HG02798 (cell line): ENCODE results near the gene ABLIM1.
A peak's percentile ranks its signal among the peaks of the same experiment; 100 is the strongest.

Experiments
- ATAC-seq: cut with Tn5 transposase; IDR thresholded peaks from one replicate; pipeline ENCODE4 v1.9.1; 2021; ENCODE audit warnings: mild to moderate bottlenecking; ENCODE audit not compliant: unreplicated experiment, poor library complexity

The ABLIM1 gene

DNA sequence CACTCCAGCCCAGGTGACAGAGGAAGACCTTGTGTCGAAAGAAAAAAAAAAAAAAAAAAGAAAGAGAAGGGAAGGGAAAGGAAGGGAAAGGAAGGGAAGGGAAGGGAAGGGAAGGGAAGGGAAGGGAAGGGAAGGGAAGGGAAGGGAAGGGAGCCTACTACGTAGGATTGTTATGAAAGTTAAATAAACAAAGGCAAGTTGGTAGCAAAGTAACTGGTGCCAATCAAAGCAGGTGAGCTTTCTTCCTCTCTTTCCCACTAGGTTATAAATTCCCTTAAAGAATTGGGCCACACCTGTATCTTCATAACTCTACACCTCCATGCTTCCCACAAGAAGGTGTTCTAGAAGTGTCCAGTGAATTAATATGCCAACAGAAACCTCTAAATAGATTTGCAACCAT lies 157.4 kb downstream of the ABLIM1 start:
- ATAC-seq, result no peak

- peak; percentile 24 for ATAC-seq
These were observed 158.4 kb downstream of the ABLIM1 start for GRCh38 chr10:114499630-114500190.

DNA sequence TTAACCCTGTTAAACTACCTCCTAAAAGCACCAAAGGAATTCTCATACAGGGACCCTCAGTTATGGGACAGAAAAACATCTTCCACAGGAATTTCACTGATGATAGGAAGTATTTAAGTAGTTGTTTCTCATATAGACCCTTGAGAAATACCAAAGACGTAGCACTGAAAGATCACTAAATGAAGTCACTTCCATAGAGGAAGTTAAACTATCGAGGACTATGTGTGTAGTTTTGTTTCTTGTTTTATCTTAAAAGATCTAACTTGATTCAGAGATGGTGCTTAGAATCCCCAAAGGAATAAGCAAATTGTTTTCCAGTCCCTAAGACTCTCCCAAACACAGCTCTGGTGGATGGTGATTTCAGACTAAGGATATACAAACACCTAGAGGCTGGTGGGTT lies 159.0 kb downstream of the ABLIM1 start:
- ATAC-seq, result peak; percentile 11

DNA sequence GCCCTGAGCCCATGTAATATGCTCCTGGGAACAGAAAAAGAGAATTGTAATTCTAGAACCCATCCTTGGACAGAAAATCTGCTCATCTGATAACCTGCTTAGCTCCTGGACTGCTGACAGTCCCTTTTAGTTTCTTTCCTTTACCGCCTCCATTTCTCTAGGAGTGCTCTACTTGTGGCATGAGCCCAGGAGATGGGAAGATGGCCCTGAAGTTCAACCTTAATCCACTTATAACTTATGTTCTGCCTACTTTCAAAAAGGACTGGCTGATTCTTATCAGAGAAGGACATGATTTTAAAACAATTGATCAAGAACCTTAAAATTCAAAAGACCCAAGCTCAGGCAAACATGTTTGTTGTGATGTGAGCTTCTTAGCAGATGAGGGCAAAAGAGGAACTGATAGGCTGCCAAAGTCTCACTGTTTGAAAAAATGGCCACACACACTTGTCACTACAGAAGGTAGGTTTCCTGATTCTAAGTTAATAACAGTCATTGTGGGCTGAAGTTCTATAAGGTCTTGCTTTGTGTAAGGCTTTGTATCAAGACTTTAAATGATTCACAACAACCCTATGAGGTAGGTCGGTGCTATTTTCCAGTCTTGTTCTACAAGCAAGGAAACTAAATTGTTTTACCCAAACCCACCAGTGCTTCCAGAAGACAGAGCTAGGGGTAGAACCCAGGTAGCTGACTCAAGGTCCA lies 159.5 kb downstream of the ABLIM1 start:
- ATAC-seq, result peak; percentile 71

DNA sequence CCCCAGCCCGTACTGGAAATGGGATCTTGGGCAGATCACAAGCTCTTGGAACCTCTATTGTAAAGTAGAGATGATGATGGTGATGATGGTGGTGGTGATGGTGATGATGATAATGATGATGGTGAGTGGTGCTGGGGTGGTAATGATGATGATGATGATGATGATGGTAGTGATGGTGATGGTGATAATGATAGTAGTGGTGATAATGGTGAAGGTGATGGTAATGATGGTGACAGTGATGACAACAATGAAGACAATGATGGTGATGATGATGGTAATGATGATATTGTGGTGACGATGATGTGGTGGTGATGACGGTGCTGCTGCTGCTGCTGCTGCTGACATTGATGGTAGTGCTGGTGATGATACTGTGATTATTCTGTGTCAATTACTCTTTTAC lies 162.8 kb downstream of the ABLIM1 start:
- ATAC-seq, result no peak

DNA sequence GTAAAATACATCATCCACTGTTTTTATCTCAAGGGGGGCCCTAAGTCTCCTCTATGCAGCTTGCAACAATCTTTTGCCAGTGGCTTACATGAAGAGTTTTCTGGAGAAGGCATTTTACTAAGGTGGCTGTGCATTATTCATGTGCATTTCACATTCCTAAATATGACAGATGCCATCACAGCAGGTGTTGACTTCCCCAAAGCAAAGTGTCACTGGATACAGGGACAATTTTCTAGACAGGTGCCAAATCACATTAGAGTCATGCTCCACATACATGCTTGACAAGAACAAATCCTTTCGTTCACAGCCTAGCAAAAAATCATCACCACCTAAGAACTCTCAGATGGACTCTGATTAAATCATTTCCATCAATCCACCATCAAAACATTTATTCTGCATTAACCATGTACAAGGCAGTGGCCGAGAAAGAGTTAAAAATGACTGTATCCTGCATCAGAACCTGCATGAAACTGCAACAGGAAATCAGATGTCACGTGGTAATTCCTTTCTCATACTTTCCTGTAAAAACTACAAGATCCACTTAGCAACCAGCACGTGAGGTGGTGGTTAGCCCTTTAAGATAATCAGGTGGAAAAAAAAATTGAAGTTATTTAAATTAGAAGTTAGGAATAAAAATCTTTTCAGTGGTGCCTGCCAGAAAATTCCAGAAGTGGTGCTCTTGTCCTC lies 165.6 kb downstream of the ABLIM1 start:
- ATAC-seq, result no peak

DNA sequence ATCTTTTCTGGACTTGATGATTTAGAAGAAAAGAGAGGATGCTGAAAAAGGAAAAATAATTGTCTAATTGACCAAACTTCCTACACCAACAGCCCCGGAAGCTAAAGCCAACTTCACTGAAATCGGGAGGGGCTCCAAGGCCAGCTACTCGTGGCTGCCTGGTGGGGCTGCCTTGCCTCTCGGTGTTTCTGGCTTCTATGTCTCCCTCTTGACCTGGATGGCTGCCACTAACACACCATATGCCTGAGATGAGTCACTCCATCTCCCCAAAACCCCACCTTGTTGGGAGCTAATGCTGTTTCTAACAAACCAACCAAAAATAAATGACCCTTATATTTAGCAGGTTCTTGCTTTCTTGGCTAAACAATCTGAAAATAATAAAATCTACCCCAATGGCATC lies 166.1 kb downstream of the ABLIM1 start:
- ATAC-seq, result no peak

- ATAC-seq, result no peak
These were observed 166.7 kb downstream of the ABLIM1 start for GRCh38 chr10:114491419-114491818.

DNA sequence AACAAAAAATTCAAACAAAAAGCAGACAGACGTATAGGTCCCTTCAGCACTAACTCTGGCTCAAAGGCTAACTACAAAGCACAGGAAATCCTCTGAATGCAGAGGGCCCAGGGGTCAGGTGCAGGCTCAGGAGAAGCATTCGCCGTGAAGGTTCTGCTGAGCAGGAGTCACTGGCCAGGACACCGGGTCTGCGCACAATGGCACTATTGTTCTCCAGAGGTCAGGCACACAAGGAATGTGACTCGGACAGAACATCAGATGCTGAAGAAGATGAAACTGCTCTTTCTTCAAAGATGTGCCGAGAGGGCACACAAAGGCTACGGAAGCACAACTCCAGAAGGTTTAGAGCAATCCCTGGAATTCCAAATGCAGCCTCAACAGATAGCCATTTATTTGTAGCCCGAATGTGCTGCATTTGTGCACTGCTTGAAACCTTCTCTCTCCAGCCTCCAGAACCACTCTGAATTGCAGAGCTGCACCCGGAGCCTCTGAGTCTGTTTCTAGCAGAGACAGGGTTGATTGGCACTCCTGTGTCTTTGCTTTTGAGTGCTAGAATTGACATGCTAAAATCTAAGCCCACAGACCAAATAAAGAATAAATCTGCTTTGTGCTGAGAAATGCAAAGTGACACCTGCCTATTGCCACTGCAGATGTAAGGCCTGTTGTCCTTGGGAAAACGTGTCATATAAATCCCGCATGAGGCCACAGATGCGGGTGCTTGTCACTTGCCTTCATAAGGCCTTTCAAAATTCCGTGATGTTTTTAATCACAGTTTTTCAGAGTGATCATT lies 168.4 kb downstream of the ABLIM1 start:
- ATAC-seq, result no peak

GRCh38 chr10:114487815-114488536 lies 170.1 kb downstream of the ABLIM1 start:
- no peak for ATAC-seq

- no peak for ATAC-seq
These were observed 170.9 kb downstream of the ABLIM1 start for GRCh38 chr10:114486938-114487814.

DNA sequence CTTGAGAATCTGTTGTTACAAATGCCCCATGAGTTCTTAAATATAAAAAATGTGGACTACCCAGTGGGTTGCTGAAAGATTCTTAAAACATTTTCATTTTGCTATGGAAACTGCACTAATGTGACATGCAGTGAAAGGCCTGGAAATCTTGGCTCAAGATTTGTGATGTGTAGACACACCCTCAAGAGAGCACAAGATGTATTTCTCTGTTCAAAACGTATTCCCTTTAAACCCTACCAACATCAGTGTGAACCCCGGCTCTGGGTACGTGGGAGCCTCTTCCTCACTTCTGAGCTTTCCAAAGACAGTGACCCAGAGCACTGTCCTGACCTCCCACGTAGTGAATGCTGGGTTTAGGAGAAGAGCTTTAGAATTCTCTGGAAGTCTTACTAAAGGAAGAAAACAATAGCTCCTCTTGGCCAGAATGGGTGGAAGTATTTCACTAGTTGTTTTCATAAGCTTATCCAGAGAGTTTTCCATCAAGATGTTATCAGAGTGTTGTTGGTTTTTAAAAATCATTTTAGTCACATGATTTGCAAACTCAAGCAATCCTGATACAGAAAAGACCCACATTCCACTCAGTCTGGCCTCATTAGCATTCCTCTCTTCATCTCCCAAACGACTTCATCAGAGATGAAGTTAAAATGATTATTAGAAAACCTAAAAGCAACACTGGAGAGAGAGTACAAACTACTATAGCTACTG lies 172.2 kb downstream of the ABLIM1 start:
- no peak for ATAC-seq

DNA sequence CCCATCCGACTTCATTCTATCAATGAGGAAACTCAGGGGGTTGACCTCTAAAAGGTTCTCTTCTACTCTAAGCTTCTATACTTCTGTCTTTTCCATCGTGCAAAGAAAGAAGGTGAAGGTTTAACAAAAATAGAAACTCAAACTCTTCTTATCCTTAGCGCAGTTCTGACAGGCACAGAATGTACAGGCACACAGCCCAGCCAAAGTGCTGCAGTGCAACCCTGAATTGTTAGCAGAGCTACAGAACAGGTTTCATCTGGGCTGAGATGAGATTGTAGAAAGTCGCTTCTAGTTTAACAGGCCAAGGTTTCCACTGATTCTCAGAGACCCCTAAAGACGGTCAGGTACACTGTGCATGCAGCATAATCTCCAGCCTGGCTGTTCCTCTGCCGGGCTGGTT lies 174.5 kb downstream of the ABLIM1 start:
- ATAC-seq, result no peak

- no peak for ATAC-seq
These were observed 175.4 kb downstream of the ABLIM1 start for GRCh38 chr10:114482480-114483304.

GRCh38 chr10:114481055-114481454 lies 177.0 kb downstream of the ABLIM1 start:
- no peak for ATAC-seq

DNA sequence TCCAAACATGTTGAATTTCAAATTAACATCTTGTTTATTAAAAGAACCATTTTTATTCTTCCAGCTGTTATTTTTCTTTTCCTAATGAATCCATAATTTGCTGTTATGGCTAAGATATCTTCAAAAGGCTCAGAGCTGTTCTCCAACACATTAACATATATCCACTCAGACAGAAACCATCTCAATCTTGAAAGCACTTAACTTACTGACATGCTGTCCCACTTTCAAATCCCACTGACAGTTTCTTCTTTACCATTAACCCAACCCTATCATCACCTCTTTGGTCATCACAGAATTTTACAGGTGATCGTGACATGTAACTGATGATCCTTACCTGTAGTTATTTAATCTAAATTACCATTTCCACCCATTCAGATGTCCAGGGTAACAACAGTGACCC lies 178.2 kb downstream of the ABLIM1 start:
- ATAC-seq, result no peak

- ATAC-seq, result no peak
These were observed 178.8 kb downstream of the ABLIM1 start for GRCh38 chr10:114479307-114479706.

DNA sequence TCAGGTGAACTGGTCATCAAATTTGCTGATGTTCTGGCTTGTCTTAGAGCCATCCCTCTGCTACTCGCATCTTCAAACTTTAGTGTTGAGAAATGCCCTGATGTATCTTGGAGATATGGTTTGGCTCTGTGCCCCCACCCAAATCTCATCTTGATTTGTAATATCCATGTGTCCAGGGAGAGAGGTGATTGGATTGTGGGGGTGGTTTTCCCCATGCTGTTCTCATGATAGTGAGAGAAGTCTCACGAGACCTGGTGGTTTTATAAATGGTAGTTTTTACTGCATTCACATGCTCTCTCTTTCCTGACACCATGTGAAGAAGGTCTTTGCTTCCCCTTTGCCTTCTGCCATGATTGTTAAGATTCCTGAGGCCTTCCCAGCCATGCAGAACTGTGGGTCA lies 179.8 kb downstream of the ABLIM1 start:
- no peak for ATAC-seq
